Endothelial cell of umbilical vein (primary cell): ENCODE data around the gene UGT8. TPM values are rescaled to one million over a fixed set of nuclear protein-coding genes. Genes with fewer than 3 reads are reported as not detected.

Source experiments
- BruUV-seq: library from RNA; stranded (reverse); fragments of 400-500 nt; replicated peaks from 2 replicates; lab custom pipeline; 2021; lab: Mats Ljungman, UMichigan
- CTCF ChIA-PET: fragments of 300-600, 350-600 bp; sonication (Branson Sonifier 250); formaldehyde crosslinking; loops from one replicate; lab custom pipeline; 2021; ENCODE audit warnings: antibody characterized with exemption, inconsistent platforms; lab: Charles Lee
- POLR2A ChIA-PET: fragments of 300-600, 350-600 bp; sonication (Branson Sonifier 250); formaldehyde crosslinking; loops from one replicate; lab custom pipeline; 2021; ENCODE audit warnings: antibody characterized with exemption, inconsistent platforms; lab: Charles Lee
- DNase-seq: peaks from one replicate; pipeline ENCODE4 v3.0.0-alpha.2; 2011; ENCODE audit warnings: low read depth, low spot score
- FAIRE-seq: peaks from 2 replicates; lab custom pipeline; 2011; peaks lifted over from hg19 to GRCh38; lab: Jason Lieb, UNC
- H2AFZ ChIP-seq: 2 replicates; pipeline ENCODE4 v1.6.0; 2012; ENCODE audit warnings: low read depth, low read length, control low read depth, inconsistent platforms
- H3K27ac ChIP-seq: 2 replicates; pipeline ENCODE4 v1.5.1; 2011; ENCODE audit warnings: low read depth, mild to moderate bottlenecking, control low read depth, low read length, moderate library complexity; ENCODE audit not compliant: insufficient read depth
- H3K27me3 ChIP-seq, 2 experiments: 2 replicates each; pipeline versions ENCODE4 v1.6.0 to v1.6.1; 2011; ENCODE audit warnings: low read length in 2 of 2, mixed read lengths in 1 of 2; ENCODE audit not compliant: control insufficient read depth in 2 of 2, insufficient read depth in 2 of 2
- H3K36me3 ChIP-seq, 2 experiments: 2 replicates in 1 of 2; 3 replicates in 1 of 2; pipeline ENCODE4 v1.5.1; 2011; ENCODE audit warnings: low read length in 2 of 2, mild to moderate bottlenecking in 1 of 2, moderate library complexity in 1 of 2; ENCODE audit not compliant: control insufficient read depth in 2 of 2, insufficient read depth in 2 of 2; ENCODE audit errors: extremely low read depth in 1 of 2
- H3K4me1 ChIP-seq: 3 replicates; pipeline ENCODE4 v1.5.1; 2011; ENCODE audit warnings: mild to moderate bottlenecking, low read length; ENCODE audit not compliant: control insufficient read depth, insufficient read depth; ENCODE audit errors: extremely low read depth
- H3K4me2 ChIP-seq: 2 replicates; pipeline ENCODE4 v1.6.1; 2011; ENCODE audit warnings: low read length, control low read depth, mixed read lengths; ENCODE audit not compliant: insufficient read depth
- H3K4me3 ChIP-seq, 3 experiments: fragments of 200-600 bp in 1 of 3; sonication (generic), shearing (Covaris generic) in 1 of 3; replicated peaks in 1 of 3; 2 replicates each; pipeline ENCODE4 v1.5.1; 2011 to 2016; ENCODE audit warnings: control low read depth in 3 of 3, low read length in 3 of 3, mild to moderate bottlenecking in 2 of 3, inconsistent platforms in 1 of 3, low read depth in 1 of 3, moderate library complexity in 1 of 3; ENCODE audit not compliant: insufficient read depth in 1 of 3
- H3K79me2 ChIP-seq: 2 replicates; pipeline ENCODE4 v1.6.0; 2012; ENCODE audit warnings: low read length, inconsistent platforms; ENCODE audit not compliant: control insufficient read depth, insufficient read depth
- H3K9ac ChIP-seq: replicated peaks from 2 replicates; pipeline ENCODE3; 2011; ENCODE audit warnings: low read length, control low read depth; ENCODE audit not compliant: insufficient read depth; ENCODE audit errors: extremely low read depth
- H3K9me1 ChIP-seq: replicated peaks from 3 replicates; pipeline ENCODE4 v1.6.0; 2011; ENCODE audit warnings: mild to moderate bottlenecking, low read length; ENCODE audit not compliant: control insufficient read depth, insufficient read depth; ENCODE audit errors: extremely low read depth
- H3K9me3 ChIP-seq: replicated peaks from 2 replicates; pipeline ENCODE4 v1.5.1; 2012; ENCODE audit warnings: low read length, inconsistent platforms; ENCODE audit not compliant: control insufficient read depth, insufficient read depth
- H4K20me1 ChIP-seq: replicated peaks from 2 replicates; pipeline ENCODE3; 2011; ENCODE audit warnings: mild to moderate bottlenecking, low read length; ENCODE audit not compliant: control insufficient read depth, insufficient read depth; ENCODE audit errors: extremely low read depth
- CTCF ChIP-seq, 2 donors: IDR thresholded peaks; 1 replicate in 1 of 2; 2 replicates in 1 of 2; pipeline ENCODE4 v1.5.1; 2011; ENCODE audit warnings: low read length in 2 of 2, mild to moderate bottlenecking in 2 of 2, moderate library complexity in 2 of 2, control low read depth in 1 of 2, inconsistent platforms in 1 of 2, low read depth in 1 of 2; ENCODE audit not compliant: insufficient read depth in 1 of 2; ENCODE audit errors: extremely low read depth in 1 of 2
- FOS ChIP-seq: IDR thresholded peaks from 2 replicates; pipeline ENCODE4 v1.6.1; 2011; ENCODE audit warnings: mild to moderate bottlenecking, low read length, moderate library complexity, borderline replicate concordance; ENCODE audit not compliant: insufficient read depth
- JUN ChIP-seq: IDR thresholded peaks from 2 replicates; pipeline ENCODE4 v1.6.1; 2011; ENCODE audit warnings: borderline replicate concordance, low read depth; ENCODE audit not compliant: insufficient read length, insufficient read depth
- MYC ChIP-seq: IDR thresholded peaks from one replicate; pipeline ENCODE4 v1.6.1; 2011; ENCODE audit warnings: mild to moderate bottlenecking, low read depth, low read length
- POLR2AphosphoS5 ChIP-seq: IDR thresholded peaks from 2 replicates; pipeline ENCODE4 v1.6.1; 2012; ENCODE audit warnings: low read depth, mild to moderate bottlenecking, control low read depth, low read length, moderate library complexity; ENCODE audit not compliant: insufficient read depth
- dilution Hi-C: fragments of 300-500 bp; cut with MboI; formaldehyde crosslinking; loops from one replicate; pipeline ENCODE4 v1.15.0; 2019; ENCODE audit warnings: low sequenced_read_pairs; ENCODE audit not compliant: extremely low pct_ligation_motif_present
- intact Hi-C: fragments of 100-400 bp; cut with micrococcal nuclease; formaldehyde crosslinking; loops from one replicate; pipeline ENCODE4 v1.10.0; 2022
- polyA plus RNA-seq, 4 experiments: library from polyadenylated mRNA; depleted of rRNA in 3 of 4; stranded (reverse) in 3 of 4; unstranded in 1 of 4; fragments of >200 nt; gene quantifications; 2 replicates each; pipeline versions ENCODE4 v1.2.1 to v1.2.3, GENCODE V29; 2011 to 2012; ENCODE audit warnings: missing spikeins in 1 of 4
- total RNA-seq: library from RNA; stranded (reverse); gene quantifications from 2 replicates; pipeline ENCODE4 v1.2.3, GENCODE V29; 2021

Gene UGT8
- total and polyA plus RNA-seq, 2 donors (not counting 3 experiments of a cell fraction or from before 2014, with no cell fraction given) = 0.11 TPM; not detected in 1

- Histone ChIP-seq H2AFZ (no peak overlapping the region), H3K79me2 (no peaks in the 10 kb centered on the region), H3K4me2 (no peak overlapping the region), H3K4me1 (no peaks in the 10 kb centered on the region), H3K9ac (no peak overlapping the region), H3K9me3 (no peaks in the 10 kb centered on the region), H4K20me1 (no peaks in the 10 kb centered on the region), H3K4me3 (no peak overlapping the region), H3K9me1 (no peaks in the 10 kb centered on the region), H3K27me3 (no peaks in the 10 kb centered on the region), H3K36me3 (no peaks in the 10 kb centered on the region), H3K27ac (no peak overlapping the region)
- intact Hi-C loops (loop anchor here (1.0 to 2.0 kb wide), 3 partner anchors 36 to 272 kb away; no protein-coding TSS in a partner anchor), dilution Hi-C loops (no loop called here)
- TF ChIP-seq FOS (no peak), MYC (no peak), JUN (no peak)
- CTCF ChIA-PET = interaction anchor here (0.6 to 3.5 kb wide), 14 partner anchors 8 to 1327 kb away, joined by 3 to 59 read pairs (median 4); no protein-coding TSS in a partner anchor
- no peak for FAIRE-seq
- no peak for DNase-seq
- BruUV-seq = no TSS peak
- POLR2A ChIA-PET = no interaction called here
Observed at GRCh38 chr4:114658776-114659175, 60.2 kb downstream of the UGT8 start.

- intact Hi-C loops (loop anchor here (1.0 to 2.0 kb wide), 3 partner anchors 35 to 273 kb away; no protein-coding TSS in a partner anchor), dilution Hi-C loops (no loop called here)
- Histone ChIP-seq H3K36me3 (no peaks in the 10 kb centered on the region), H3K4me2 (no peak overlapping the region), H3K79me2 (no peaks in the 10 kb centered on the region), H3K27ac (no peak overlapping the region), H3K27me3 (no peaks in the 10 kb centered on the region), H3K4me1 (no peaks in the 10 kb centered on the region), H3K9me3 (no peaks in the 10 kb centered on the region), H3K4me3 (no peak overlapping the region), H3K9ac (no peak overlapping the region), H4K20me1 (no peaks in the 10 kb centered on the region), H3K9me1 (no peaks in the 10 kb centered on the region), H2AFZ (no peak overlapping the region)
- TF ChIP-seq CTCF (IDR thresholded peaks at IDR 0.05; ENCODE audit: extremely low read depth in 1 of 2, insufficient read depth in 1 of 2, low read depth in 1 of 2, low read length in 2 of 2) (peak; percentile 71 to 74), POLR2AphosphoS5 (no peak)
- POLR2A ChIA-PET = no interaction called here
- CTCF ChIA-PET = interaction anchor here (0.6 to 3.5 kb wide), 14 partner anchors 10 to 1328 kb away, joined by 3 to 59 read pairs (median 4); no protein-coding TSS in a partner anchor
- peak; percentile 68 for DNase-seq
- no TSS peak for BruUV-seq
- FAIRE-seq = peak; percentile 74
Observed at GRCh38 chr4:114659386-114660008, 60.9 kb downstream of the UGT8 start.
